DOHH2 (cell line): Measurements from ENCODE around the gene CRADD.
"Not testable (repeated sequence)": the region's sequence is repeated elsewhere in the genome, so short reads cannot be mapped to it uniquely, and the experiment has no call there.

Source experiments
- EZH2phosphoT487 ChIP-seq: fragments of 200-600 bp; sonication (generic); IDR thresholded peaks from 2 replicates; pipeline ENCODE4 v1.6.1; 2017; ENCODE audit warnings: borderline replicate concordance, mild to moderate bottlenecking, antibody characterized with exemption, low read length, moderate library complexity, mixed read lengths
- TF ChIP-seq, protein P1 (sequence below): fragments of 200-600 bp; sonication (generic); IDR thresholded peaks from one replicate; pipeline ENCODE4 v1.5.1; 2014; ENCODE audit warnings: antibody characterized with exemption, mild to moderate bottlenecking, low read depth, low read length; ENCODE audit not compliant: poor library complexity, severe bottlenecking

GRCh38 chr12:93754859-93755258, 77.7 kb downstream of the CRADD start:
- TF ChIP-seq, protein P1, sequence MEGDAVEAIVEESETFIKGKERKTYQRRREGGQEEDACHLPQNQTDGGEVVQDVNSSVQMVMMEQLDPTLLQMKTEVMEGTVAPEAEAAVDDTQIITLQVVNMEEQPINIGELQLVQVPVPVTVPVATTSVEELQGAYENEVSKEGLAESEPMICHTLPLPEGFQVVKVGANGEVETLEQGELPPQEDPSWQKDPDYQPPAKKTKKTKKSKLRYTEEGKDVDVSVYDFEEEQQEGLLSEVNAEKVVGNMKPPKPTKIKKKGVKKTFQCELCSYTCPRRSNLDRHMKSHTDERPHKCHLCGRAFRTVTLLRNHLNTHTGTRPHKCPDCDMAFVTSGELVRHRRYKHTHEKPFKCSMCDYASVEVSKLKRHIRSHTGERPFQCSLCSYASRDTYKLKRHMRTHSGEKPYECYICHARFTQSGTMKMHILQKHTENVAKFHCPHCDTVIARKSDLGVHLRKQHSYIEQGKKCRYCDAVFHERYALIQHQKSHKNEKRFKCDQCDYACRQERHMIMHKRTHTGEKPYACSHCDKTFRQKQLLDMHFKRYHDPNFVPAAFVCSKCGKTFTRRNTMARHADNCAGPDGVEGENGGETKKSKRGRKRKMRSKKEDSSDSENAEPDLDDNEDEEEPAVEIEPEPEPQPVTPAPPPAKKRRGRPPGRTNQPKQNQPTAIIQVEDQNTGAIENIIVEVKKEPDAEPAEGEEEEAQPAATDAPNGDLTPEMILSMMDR, result not testable (repeated sequence)
- not testable (repeated sequence) for TF ChIP-seq EZH2phosphoT487
